ENCODE results near the gene USP3.

Gene USP3

GRCh38 chr15:63480441-63480821 lies 24.0 kb upstream of the USP3 start:
- TF ChIP-seq EP300 (IDR thresholded peaks at IDR 0.05; ENCODE audit: borderline replicate concordance), result no peak

- no peak for TF ChIP-seq NFIC (IDR thresholded peaks at IDR 0.05)
- no peak for TF ChIP-seq CREB1 (IDR thresholded peaks at IDR 0.05; ENCODE audit: low read depth)
- TF ChIP-seq, protein P1, sequence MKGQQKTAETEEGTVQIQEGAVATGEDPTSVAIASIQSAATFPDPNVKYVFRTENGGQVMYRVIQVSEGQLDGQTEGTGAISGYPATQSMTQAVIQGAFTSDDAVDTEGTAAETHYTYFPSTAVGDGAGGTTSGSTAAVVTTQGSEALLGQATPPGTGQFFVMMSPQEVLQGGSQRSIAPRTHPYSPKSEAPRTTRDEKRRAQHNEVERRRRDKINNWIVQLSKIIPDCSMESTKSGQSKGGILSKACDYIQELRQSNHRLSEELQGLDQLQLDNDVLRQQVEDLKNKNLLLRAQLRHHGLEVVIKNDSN (IDR thresholded peaks at IDR 0.05), result no peak
- no peak for TF ChIP-seq YY1 (IDR thresholded peaks at IDR 0.05; ENCODE audit: low read depth)
- TF ChIP-seq MAX (IDR thresholded peaks at IDR 0.05), result no peak
- TF ChIP-seq TEAD4 (IDR thresholded peaks at IDR 0.05), result no peak
- TF ChIP-seq TCF12 (IDR thresholded peaks at IDR 0.05; ENCODE audit: low read depth), result no peak
- TF ChIP-seq, protein P2, sequence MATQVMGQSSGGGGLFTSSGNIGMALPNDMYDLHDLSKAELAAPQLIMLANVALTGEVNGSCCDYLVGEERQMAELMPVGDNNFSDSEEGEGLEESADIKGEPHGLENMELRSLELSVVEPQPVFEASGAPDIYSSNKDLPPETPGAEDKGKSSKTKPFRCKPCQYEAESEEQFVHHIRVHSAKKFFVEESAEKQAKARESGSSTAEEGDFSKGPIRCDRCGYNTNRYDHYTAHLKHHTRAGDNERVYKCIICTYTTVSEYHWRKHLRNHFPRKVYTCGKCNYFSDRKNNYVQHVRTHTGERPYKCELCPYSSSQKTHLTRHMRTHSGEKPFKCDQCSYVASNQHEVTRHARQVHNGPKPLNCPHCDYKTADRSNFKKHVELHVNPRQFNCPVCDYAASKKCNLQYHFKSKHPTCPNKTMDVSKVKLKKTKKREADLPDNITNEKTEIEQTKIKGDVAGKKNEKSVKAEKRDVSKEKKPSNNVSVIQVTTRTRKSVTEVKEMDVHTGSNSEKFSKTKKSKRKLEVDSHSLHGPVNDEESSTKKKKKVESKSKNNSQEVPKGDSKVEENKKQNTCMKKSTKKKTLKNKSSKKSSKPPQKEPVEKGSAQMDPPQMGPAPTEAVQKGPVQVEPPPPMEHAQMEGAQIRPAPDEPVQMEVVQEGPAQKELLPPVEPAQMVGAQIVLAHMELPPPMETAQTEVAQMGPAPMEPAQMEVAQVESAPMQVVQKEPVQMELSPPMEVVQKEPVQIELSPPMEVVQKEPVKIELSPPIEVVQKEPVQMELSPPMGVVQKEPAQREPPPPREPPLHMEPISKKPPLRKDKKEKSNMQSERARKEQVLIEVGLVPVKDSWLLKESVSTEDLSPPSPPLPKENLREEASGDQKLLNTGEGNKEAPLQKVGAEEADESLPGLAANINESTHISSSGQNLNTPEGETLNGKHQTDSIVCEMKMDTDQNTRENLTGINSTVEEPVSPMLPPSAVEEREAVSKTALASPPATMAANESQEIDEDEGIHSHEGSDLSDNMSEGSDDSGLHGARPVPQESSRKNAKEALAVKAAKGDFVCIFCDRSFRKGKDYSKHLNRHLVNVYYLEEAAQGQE (IDR thresholded peaks at IDR 0.05; ENCODE audit: low read depth), result no peak
- TF ChIP-seq CEBPB (IDR thresholded peaks at IDR 0.05), result no peak
- no peak for TF ChIP-seq EP300 (IDR thresholded peaks at IDR 0.05; ENCODE audit: borderline replicate concordance)
Measured at GRCh38 chr15:63481105-63481810, 23.1 kb upstream of the USP3 start.

GRCh38 chr15:63482874-63483323 lies 21.5 kb upstream of the USP3 start:
- TF ChIP-seq YY1 (IDR thresholded peaks at IDR 0.05; ENCODE audit: low read depth), result no peak
- no peak for TF ChIP-seq EGR1 (IDR thresholded peaks at IDR 0.05)
- TF ChIP-seq CREB1 (IDR thresholded peaks at IDR 0.05; ENCODE audit: low read depth), result no peak
- TF ChIP-seq, protein P1 (IDR thresholded peaks at IDR 0.05), result no peak
- TF ChIP-seq ZBTB7A (IDR thresholded peaks at IDR 0.05; ENCODE audit: low read depth), result no peak
- TF ChIP-seq CEBPB (IDR thresholded peaks at IDR 0.05), result no peak
- TF ChIP-seq TCF12 (IDR thresholded peaks at IDR 0.05; ENCODE audit: low read depth), result no peak
- TF ChIP-seq NFIC (IDR thresholded peaks at IDR 0.05), result no peak
- TF ChIP-seq, protein P2 (IDR thresholded peaks at IDR 0.05; ENCODE audit: low read depth), result no peak
- TF ChIP-seq TEAD4 (IDR thresholded peaks at IDR 0.05), result no peak
- TF ChIP-seq MAX (IDR thresholded peaks at IDR 0.05), result no peak
- no peak for TF ChIP-seq EP300 (IDR thresholded peaks at IDR 0.05; ENCODE audit: borderline replicate concordance)
- no peak for TF ChIP-seq RAD21 (IDR thresholded peaks at IDR 0.05; ENCODE audit: low read depth)
- no peak for TF ChIP-seq FOXM1 (IDR thresholded peaks at IDR 0.05; ENCODE audit: borderline replicate concordance, low read depth)
- no peak for TF ChIP-seq TAF1 (IDR thresholded peaks at IDR 0.05; ENCODE audit: low read depth)

- TF ChIP-seq EGR1 (IDR thresholded peaks at IDR 0.05) (no peak), MAX (IDR thresholded peaks at IDR 0.05) (no peak), EP300 (IDR thresholded peaks at IDR 0.05; ENCODE audit: borderline replicate concordance) (no peak), TEAD4 (IDR thresholded peaks at IDR 0.05) (no peak), CEBPB (IDR thresholded peaks at IDR 0.05) (no peak), RAD21 (IDR thresholded peaks at IDR 0.05; ENCODE audit: low read depth) (no peak), NFIC (IDR thresholded peaks at IDR 0.05) (no peak; the same call in 1 of the 2 replicates), ZBTB7A (IDR thresholded peaks at IDR 0.05; ENCODE audit: low read depth) (no peak), CREB1 (IDR thresholded peaks at IDR 0.05; ENCODE audit: low read depth) (no peak), YY1 (IDR thresholded peaks at IDR 0.05; ENCODE audit: low read depth) (no peak), TCF12 (IDR thresholded peaks at IDR 0.05; ENCODE audit: low read depth) (no peak), TAF1 (IDR thresholded peaks at IDR 0.05; ENCODE audit: low read depth) (no peak), FOXM1 (IDR thresholded peaks at IDR 0.05; ENCODE audit: borderline replicate concordance, low read depth) (no peak)
- TF ChIP-seq, protein P2 (IDR thresholded peaks at IDR 0.05; ENCODE audit: low read depth), result no peak
- TF ChIP-seq, protein P1 (IDR thresholded peaks at IDR 0.05), result no peak
Measured at GRCh38 chr15:63483521-63484371, 20.6 kb upstream of the USP3 start.
